Omental fat pad (tissue), 4 donors: ENCODE results near the gene FOXD1. TPM values are rescaled to one million over a fixed set of nuclear protein-coding genes. Genes with fewer than 3 reads are reported as not detected.

Source experiments
- ATAC-seq: fragments of 150-250 bp; one replicate; pipeline ENCODE4 v1.9.1; 2016; ENCODE audit warnings: mild to moderate bottlenecking, moderate library complexity; ENCODE audit not compliant: low FRiP score
- DNase-seq: peaks from one replicate; pipeline ENCODE4 v3.0.0-alpha.2; 2019; ENCODE audit warnings: low spot score
- total RNA-seq, 4 donors: library from RNA; depleted of rRNA; stranded (reverse); fragments of >200 nt; gene quantifications; one replicate each; pipeline ENCODE4 v1.1.0, GENCODE V29; 2016
- TF ChIP-seq, protein P1 (sequence below), 3 donors: fragments of 450-650 bp; IDR thresholded peaks; one replicate each; pipeline ENCODE4 v1.5.1; 2016 to 2017; ENCODE audit warnings: antibody characterized with exemption in 3 of 3, mild to moderate bottlenecking in 3 of 3, moderate library complexity in 2 of 3

The FOXD1 gene
- total RNA-seq, 4 donors from 2014 or later = 0.63 TPM; not detected in 3

DNA sequence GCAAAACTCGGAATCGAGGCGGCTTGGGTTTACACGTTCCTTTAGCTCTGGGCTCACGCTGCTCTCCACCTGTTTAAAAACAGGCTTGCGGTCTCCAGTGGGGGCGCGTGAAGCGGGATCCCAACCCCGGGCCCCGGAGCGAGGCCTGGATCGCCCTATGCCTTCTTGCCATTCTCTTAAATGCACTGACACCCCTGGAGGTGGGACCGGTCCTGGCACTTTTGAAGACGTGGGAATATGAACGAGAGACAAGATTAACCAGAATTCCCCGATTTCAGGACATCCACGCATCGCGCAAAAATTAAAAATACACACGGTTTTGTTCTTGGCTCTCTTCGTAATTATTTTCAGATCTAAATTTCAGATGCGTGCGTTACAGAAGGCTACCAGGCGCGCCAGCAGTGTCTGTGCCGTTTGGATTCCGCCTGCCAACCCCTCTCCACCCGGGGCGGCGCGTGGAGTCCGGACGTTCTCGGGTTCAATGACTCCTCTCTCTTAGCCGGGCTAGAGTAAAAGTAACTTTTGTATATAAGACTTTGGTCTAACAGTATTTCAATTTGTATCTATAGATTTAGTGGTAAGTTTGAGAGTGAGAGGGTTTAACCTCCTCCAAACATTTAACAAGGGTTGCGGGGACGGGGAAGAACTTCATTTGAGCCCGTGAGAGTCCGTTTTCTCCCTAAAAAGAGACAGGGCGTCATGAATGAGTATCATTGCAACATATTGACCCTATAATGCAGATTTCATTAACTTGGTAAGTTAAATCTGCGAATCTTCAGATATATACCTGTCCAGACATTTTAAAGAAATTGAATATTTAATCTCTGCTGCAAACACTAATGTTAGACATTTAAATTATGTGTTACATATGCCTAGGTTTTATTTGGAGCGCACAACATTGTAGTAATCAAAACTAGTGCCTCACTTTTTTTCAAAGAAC is 3.8 kb downstream of the FOXD1 start:
- TF ChIP-seq, protein P1, sequence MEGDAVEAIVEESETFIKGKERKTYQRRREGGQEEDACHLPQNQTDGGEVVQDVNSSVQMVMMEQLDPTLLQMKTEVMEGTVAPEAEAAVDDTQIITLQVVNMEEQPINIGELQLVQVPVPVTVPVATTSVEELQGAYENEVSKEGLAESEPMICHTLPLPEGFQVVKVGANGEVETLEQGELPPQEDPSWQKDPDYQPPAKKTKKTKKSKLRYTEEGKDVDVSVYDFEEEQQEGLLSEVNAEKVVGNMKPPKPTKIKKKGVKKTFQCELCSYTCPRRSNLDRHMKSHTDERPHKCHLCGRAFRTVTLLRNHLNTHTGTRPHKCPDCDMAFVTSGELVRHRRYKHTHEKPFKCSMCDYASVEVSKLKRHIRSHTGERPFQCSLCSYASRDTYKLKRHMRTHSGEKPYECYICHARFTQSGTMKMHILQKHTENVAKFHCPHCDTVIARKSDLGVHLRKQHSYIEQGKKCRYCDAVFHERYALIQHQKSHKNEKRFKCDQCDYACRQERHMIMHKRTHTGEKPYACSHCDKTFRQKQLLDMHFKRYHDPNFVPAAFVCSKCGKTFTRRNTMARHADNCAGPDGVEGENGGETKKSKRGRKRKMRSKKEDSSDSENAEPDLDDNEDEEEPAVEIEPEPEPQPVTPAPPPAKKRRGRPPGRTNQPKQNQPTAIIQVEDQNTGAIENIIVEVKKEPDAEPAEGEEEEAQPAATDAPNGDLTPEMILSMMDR (IDR thresholded peaks at IDR 0.05) = no peak
- ATAC-seq = no peak
- no peak for DNase-seq

DNA sequence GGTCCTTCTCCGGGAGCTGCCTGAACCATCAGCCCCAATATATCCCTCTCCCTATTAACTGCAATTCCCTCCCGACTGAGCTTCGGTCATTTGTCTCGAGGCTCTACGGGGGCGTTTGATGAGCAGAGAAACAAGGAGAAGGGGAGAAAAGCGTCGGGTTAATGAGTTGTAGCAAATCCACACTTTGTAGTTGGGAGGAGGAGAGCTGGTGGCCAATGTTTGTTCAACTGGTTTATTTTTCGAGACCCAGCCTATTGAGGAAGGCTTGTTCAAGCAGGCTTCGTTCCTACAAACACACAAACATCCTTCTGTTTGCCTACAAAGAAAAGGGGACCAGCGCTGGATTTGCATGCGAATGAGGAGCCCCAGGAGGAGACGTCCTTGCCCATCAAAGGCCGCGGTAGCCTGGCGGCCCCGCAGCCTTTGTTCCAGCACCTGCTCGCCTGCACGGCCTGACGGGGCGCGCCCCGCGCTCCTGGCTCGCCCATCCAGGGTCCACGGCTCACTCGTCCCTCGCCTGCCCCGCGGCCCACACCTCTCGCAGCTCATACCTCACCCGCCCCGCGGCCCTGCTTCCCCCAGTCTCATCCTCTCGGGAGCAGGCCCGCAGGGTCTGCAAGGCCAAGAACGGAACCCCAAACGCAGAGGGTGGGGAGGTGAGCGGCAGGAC is 4.6 kb downstream of the FOXD1 start:
- ATAC-seq = no peak
- TF ChIP-seq, protein P1 (IDR thresholded peaks at IDR 0.05) = no peak
- no peak for DNase-seq

DNA sequence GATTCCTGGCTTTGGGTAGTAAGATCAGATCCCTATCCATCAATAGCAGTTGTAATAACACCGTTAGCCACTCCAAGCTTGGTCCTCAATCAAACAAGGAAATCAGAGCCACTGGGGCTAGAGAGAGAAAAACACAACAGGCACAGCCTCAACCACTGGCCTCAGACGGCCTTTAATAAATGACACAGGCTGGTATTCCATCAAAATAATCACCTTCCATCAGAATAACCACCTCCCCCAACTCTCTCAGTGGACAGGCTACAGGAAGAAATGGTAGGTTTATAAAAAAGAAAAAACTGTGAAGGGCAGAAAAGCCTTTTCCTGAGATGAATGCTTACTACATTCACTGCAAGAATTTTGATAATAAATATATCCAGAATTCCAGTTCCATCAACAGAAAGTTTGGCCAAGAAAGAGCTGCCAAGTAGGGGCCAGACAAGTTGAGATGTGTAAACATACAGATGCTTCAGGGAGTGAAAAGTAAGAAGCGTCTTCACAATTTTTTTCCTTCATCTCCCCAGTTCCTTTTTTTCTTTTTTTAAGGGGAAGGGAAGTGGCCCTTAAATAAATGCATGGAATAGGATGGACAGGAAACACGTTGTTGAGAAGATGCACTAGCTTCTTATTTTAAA is 5.5 kb downstream of the FOXD1 start:
- ATAC-seq = no peak
- no peak for DNase-seq
- TF ChIP-seq, protein P1 (IDR thresholded peaks at IDR 0.05) = no peak

DNA sequence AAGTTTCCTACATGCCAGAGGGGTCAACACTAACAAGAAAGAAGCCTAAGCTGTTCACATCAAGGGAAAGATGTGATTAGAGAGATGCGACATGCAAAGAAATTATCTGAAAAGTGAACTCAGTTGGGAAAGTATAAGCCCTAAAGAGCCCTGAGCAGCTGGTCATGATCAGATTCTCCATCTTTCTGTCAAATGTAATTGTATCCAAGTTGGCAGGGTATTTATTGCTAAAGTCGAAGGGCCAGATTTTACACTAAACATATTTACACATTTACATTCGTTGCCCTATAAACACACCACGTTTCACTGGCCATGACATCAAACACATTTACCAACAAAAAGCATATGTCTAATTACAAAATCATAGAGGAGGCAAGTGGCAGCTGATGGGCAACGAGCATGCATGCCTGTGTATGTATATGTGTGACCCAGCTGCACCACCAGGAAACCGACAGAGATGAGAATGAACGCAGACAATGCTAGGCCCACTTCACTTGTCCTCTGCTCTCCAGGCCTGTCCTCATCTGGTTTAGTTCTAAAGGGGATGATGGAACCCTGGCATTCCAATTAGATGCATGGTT is 6.3 kb downstream of the FOXD1 start:
- no peak for DNase-seq
- ATAC-seq = no peak
- TF ChIP-seq, protein P1 (IDR thresholded peaks at IDR 0.05) = no peak

DNA sequence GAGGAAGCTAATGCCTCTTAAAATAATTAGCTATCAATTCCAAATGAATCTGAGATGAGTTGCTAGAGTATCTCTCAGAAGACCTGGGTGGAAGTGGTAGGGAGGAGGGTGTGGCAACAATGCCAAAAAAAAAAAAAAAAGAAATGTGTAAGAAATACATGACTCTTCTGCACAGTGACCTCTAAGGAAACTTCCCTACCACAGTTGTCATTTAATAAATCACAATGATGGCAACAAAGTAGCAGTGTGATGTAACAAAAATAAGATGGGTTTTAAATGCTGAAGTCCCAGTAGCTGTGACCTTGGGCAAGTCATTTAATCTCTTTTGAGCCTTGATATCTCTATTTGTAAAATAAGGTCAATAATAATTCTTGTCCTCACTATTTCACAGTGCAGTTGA is 7.2 kb downstream of the FOXD1 start:
- no peak for ATAC-seq
- TF ChIP-seq, protein P1 (IDR thresholded peaks at IDR 0.05) = no peak
- no peak for DNase-seq

DNA sequence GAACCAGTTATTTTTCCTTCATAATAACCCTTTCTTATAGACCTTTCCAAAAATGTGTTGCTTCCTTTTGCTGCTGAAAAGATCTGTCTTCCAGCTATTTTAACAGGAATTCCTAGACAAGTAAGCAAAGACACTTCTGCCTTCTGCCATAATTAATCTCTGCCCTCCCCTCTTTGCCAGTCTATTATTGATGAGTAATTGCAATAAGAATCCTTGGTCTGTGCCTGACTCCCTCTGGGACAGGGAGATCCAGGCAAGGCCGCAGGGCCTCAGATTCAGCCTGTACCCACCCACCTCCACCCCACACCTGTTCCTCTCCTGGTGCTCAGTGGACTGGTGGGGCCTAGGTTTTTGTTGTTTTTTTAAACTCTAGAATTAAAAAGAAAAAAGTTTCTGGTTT is 8.3 kb downstream of the FOXD1 start:
- TF ChIP-seq, protein P1 (IDR thresholded peaks at IDR 0.05) = no peak
- DNase-seq = no peak
- ATAC-seq = no peak
